GM19025 (cell line): ENCODE measurements around the gene C5orf58.
"Not testable (repeated sequence)": the region's sequence is repeated elsewhere in the genome, so short reads cannot be mapped to it uniquely, and the experiment has no call there.

Experiments
- ATAC-seq: cut with Tn5 transposase; IDR thresholded peaks from one replicate; pipeline ENCODE4 v1.9.1; 2021; ENCODE audit warnings: mild to moderate bottlenecking, low read depth, moderate library complexity; ENCODE audit not compliant: unreplicated experiment

The C5orf58 gene

DNA sequence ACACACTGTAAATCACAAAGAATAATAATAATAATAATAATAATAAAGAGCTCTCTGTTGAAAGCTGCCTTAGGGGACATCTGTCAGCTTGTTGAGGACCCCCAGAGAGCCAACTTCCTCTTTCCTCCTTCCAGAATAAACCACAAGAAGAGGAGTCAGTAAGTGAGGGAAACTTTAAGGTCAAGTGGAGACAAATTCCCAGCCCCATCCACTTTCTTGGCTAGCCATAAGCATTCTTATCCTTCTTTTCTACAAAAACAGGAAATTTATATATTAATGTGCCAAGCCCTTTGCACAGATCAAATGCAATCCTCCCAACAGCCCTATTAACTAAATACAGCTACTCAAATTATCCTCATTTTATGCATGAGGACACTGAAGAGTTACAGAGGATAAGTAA, 9.4 kb upstream of the C5orf58 start:
- no peak for ATAC-seq

DNA sequence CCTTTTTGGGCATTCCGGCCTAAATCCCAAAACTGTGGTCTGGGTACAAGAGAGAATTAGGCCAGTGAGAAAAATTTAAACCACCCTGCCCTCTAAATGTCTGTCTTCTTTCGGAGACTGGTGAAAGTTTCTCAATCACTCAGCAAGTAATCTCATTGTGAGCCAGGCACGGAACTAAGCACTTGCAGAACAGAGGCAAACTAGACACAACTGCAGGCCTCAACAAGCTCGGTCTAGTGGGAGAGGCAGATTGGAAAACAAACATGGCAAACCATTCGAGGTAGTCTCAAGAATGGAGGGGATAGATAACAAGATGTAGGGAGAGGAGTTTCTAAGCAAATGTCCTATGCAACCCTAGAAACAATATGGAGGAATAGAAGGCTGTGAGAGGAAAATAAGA, 8.9 kb upstream of the C5orf58 start:
- no peak for ATAC-seq

DNA sequence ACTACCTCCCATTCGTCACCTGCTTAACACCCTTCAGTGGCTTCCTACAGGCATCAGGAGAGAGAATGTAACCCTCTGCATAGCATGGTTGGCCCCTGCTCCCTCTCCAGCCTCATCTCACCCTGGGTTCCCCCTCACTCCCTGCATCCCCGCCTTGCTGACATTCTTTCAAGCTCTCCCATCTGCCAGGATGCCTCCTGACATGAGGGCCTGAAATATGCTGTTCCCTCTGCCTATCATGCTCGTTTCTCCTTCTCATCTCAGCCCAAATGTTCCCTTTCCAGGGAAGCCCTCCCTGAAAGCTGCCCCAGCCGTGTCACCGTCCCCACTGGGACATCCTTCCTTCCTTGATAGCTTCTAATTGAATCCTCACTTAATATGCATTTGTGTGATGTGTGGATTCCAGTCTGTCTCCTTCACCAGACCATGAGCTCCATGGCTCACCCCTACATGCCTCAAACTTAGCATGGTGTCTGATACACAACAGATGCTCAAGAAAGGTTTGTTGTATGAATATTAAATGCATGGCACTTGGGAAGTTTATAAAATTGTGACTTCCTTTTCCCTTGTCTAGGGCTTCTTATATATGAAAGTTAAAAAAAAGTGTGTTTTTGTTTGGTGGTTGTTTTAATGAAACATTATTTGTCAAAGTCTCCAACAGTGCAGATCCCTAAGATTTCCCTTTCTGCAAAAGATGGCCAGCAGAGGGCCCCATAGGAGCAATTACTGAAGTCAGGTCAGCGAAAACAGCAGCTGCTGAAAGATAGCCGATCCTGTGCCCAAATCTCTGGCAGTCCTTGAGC, 7.3 kb upstream of the C5orf58 start:
- no peak for ATAC-seq

DNA sequence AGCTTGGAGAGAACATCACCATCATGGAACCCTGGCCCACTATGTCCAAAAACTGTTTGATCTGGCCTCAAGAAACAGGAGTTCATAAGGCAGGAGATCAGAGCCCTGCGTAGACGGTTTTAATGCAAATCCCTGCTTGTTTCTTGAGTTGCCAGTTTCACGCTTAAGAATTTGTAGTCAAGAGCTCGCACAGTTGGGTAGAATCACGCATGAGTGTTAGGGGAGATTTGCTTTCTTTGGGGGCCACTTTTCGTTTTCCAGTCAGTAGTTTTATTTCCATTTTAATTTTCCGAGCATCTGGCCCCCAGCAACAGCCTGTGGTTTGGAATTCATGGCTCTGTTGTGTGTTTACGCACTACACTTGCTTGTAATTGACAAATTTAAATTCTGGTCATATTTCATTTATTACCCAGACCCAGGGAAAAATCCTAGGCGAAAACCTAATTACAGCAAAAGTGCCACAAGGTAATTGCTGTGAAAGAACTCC, 6.6 kb upstream of the C5orf58 start:
- ATAC-seq: no peak

DNA sequence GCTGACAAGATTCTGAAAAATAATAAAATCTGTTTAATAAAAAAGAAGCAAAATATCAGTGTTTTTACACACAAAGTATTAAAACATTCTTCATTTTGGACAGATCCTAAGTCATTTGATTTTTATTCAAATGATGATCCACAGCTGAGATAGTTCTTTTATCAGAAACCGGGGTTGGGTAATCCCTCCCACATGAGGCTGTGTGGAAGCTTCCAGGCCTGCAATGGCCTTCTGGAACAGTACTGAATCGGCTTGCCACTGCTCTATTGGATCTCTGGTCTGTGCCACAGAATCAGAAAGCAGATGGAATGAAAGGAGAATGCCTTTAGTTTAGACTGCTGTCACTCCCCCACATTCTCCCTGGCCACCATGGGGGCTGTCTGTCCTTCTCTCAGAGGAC, 6.1 kb upstream of the C5orf58 start:
- no peak for ATAC-seq

DNA sequence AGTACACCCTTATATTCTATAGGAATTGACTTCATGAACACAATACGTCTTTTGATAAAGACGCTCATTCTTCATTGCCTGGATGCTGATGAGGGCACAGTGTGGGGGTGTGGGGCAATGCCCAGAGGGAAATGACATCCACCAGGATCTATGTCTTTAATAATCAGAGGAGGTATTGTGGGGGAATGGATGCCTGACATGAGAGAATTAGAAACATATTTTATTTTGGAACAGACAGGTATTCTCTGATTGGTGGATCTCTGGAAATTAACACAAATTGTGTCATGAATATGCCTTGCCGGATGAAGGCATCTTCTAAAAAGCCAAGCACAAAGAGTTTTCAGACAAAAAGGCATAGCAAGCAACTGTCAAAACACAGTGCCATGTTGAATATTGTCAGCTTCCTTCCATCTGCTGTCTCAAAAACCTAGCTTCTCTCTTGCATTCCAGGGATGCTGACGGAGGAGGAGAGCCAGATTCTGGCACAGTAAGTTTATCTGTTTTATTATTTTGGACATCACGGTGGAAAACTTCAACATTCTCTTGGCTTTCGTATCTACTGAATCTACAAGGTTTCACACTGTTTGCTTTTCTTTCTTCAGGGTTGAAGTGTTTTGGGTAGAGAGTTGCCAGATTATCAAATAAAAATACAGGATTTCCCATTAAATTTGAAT, 3.9 kb upstream of the C5orf58 start:
- no peak for ATAC-seq

DNA sequence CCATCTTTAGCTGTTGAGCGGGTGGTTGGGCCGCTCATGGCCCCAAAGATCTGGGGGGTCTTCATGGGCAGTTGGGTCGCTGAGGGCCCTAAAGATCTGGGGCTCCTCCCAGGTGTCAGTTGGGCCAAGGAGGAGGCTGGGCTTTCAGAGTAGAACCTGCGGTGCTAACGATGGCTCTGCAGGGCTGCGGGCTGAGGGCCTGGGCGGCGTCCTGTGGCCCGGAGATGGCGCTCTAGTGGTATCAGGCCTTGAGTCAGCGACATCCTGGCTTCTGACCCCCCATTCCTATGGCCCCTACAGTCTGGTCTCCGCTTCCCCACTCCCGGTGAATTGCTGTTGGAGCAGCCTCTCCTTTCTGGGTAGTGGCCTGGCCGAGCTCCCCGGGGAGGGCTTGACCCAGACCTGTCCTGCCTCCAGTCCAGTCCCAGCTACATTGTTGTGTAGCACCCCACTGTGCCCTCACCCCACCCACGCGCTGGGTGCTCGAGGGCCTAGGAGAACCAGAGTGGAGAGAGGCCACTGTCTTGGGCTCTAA, 640 bp downstream of the C5orf58 start:
- ATAC-seq: no peak

DNA sequence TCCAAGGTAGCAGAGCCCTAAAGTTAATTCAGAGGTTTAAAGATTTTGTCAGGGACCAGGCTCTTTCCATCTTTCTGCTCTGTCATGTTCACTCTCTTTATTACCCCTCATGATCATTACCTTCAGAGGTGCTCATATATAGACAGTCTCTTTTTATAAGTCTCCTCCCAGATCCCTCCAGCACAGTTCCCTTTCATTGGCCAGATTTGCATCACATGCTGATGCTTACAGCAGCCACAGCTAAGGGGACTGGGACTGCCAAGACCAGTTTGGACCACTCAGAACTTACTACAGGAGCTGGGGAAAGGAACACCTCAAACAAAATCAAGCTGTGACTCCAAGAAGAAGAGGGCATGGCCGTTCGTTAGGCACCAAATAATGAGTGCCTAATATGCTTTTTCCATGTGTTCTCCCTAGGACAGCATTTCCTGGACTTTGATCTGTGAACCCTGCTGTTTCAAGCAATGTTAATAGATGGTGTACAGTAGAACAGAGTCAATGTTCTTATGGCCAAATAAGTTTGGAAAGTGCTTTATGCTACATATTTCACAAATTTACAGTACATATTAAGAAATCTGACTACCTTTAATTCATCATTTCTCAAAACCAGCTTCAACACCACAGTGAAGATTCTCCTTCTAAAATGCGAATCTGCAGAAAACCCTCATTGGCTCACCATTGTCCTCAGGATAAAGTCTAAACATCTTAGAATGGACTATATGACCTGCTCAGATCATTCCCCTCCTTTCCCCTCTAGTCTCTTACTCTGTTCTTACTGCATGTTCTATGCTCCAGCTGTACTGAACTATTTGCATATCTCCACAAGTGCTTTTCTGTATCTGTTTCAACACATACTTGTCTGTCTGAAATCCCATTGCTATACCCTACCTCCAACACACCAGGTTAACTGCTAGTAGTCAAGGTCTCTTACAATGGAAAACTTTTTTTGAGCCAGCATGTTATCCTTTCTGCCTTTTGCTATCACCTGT, 3.4 kb downstream of the C5orf58 start:
- ATAC-seq: no peak

DNA sequence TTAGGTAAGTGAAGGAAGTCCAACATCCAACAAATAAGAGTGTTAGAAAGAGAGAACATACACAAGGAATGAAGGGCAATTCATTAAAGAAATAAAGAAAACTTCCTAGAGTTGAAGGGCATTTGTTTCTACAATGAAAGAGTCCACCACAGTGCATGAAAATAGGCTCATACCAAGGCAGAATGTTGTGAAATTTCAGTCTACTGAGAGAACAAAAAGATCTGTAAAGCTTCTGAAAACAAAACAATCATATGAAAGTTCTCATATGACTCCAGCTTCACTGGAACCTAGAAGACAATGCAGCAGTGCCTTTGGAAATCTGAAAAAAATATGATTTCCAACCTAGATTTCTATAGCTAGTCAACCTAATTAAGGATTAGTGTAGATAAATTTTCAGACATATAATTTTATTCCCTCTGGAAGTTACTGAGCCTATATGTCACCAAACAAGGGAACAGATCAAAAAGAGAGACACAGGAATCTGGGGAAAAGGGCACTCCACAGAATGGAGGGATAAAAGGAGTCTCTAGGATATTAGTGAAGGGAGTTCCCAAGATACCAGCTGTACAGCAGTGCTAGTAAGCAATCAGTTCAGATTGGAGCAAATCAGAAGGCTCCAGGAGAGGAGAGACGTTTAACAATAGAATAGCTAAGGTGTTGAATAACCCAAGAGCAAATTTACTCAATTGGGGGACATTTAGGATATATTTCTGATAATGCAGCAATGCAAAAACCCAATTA, 5.8 kb downstream of the C5orf58 start:
- ATAC-seq: no peak

DNA sequence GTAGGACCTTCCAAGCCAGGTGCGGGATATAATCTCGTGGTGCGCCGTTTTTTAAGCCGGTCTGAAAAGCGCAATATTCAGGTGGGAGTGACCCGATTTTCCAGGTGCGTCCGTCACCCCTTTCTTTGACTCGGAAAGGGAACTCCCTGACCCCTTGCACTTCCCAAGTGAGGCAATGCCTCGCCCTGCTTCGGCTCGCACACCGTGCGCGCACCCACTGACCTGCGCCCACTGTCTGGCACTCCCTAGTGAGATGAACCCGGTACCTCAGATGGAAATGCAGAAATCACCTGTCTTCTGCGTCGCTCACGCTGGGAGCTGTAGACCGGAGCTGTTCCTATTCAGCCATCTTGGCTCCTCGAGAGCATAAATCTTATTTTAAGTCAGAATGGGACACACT, 12.7 kb downstream of the C5orf58 start:
- ATAC-seq: not testable (repeated sequence)

DNA sequence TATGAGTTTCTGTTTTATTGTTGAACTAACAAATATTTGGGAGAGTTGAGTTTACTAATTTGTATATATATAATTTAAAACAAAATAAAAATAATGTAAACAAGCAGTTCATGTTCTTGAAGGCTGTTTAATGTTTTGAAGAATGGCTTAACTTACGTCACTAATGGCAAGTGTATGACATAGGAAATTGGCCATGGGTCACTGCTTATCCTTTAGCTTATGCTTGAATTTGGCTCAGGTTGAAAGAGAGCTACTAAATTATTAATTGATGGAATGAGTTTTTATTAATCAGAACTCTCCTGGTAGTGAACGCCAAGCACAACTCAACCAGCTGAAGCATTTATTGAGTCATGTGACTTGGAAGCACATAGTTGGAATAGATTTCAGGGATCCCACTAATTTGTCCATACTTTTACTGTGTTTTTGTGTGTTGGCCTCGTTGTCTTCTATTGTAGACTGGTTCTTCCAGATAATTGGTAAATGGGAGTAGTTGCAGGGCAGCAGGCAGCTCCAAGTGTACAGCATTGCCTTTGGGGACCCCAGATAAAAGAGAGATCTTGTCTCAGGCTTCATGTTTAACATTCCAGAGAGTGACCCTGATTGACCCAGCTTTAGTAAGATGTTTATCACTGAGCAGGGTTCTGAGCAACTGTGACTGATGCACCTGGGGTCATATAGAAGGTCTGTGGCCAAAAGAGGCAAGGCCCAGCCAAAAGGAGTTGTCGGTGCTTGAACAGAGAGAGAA, 13.5 kb downstream of the C5orf58 start:
- no peak for ATAC-seq

DNA sequence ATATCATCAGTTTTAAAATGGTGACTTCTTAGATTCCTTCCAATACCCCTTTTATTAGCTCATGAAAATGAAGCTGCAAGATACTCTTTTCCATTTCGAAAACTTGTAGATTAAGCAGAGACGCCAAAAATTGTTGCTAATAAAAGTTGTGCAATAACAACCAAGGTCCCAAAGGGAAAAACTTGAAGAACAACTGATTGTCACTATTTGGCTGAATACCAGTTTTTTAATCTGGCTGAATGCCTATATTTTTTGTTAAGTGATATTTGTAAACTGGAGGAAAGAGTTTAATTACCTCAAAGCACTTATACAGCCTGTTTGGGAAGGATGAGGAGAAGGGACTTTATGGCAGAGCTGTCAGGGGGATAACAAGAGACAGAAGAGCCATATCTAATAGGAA, 14.6 kb downstream of the C5orf58 start:
- ATAC-seq: no peak

DNA sequence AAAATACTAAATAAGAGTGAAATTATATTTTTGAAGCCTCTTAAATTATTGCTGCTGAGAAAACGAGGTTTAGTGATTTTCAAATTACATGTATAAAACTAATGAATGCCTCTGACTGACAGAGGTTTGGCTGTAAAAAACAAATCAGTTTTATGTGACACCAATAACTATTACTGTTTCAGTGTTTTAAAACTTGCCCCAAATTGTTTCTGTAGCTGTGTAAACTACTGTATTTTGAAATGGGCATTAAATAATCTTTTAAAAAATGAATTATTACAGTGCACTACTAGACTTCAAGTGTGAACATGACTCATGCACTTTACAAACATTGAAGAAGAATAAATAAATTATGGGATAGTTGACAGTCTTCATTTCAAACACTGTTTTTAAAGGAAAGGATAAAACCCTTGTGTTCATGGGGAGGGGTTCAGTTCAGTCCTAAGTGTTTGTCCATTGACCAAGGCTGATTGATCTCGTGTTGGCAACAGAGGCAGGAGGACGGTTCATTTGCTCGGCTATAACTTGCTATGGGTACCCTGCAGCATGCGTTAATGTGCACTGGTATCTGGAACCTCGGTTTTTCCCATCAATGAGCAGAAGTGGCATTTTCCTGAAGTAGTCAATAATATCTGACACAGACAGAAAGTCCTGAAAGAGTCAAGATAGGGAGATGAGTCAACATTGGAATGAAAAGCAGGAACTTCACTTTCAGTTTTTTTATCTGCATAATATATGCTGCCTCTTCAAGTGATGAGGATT, 15.6 kb downstream of the C5orf58 start:
- ATAC-seq: no peak

DNA sequence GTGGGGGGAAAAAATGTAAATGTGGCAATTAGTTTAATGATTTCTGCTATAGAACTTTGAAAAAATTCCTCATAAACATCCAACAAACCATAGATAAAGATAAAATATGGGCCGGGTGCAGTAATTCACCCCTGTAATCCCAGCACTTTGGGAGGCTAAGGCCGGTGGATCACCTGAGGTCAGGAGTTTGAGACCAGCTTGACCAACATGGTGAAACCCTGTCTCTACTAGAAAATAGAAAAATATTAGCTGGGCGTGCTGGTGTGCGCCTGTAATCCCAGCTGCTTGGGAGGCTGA, 16.1 kb downstream of the C5orf58 start:
- ATAC-seq: not testable (repeated sequence)

DNA sequence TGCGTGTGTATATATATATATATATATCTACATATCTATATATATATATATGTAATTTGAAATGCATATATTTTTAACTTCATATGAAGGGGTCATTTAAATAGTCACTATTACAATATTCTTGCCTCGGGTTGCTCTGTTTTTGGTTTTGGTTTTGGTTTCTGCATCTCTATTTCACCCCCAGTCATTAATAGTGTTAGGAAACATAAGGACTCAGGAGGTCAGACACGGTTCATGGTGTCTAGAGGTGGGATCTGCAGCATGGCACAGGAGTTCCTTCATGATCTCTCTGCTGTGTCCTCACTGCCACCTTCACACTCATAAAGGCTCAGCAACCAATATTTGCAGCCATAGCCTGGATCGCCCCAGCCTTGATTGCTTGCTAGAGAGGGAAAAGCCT, 16.6 kb downstream of the C5orf58 start:
- ATAC-seq: no peak

DNA sequence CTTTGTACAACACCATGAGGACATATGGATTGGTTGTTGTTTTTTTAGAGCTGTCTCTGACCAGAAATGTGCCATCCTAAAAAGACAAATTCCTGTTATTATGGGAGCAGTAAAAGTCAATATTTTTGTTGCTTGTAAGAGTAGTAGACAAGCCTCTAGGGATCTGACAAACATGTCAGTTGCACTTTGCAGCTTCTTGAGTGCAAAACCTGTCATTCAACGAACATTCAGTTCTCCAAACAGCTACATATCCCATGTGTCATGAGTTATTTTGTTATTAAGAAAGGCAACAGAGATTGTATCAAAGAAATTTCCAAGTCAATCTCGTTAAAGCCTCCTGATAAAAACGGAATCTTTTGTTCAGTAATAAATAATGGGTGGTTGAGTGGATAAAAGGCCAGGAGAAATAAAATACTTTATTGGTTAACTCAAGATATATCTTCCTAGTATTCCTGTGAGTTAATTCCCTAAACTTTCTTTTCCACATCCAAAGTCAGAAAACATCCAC, 18.1 kb downstream of the C5orf58 start:
- no peak for ATAC-seq

DNA sequence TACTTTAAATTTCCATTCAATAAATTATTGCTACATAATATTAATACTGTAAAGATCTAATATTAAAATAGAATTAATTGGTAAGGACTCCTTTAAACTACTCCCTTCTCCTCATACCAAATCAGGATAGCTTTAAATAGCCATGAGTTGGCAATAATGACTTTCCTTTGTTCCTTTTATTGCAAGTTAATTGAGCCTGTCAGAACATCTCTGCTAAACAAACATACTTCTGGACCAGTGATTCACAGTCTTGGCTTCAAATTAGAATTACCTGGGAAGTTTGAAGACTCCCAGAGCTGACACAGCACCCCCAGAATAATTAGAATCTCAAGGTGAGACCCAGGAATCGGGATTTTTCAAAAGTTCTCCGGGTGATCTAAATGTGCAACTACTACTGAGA, 18.7 kb downstream of the C5orf58 start:
- no peak for ATAC-seq

DNA sequence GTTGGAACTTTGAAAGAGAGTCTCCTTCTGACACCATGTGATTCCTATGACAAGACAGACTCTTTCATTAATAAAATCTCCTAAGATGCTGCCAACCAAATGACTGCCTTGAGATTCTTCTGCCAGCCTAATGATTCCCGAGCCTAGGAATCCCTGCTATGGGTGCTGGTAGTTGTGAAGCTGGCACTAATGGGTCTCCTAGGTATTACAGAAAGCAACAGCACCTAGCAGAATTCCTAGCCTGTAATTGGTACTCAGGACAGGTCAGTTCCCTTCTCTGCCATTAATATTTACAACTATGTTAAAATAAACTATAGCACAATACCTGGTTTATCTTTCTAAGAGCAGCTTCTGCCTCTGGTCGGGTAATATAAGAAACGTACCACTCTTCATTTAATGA, 19.3 kb downstream of the C5orf58 start:
- no peak for ATAC-seq
